H1 (cell line): ENCODE measurements around the gene CYP2F1. TPM values are rescaled to one million over a fixed set of nuclear protein-coding genes. Genes with fewer than 3 reads are reported as not detected.

Experiments used
- CBX5 ChIP-seq: fragments of 300-800, 300-1000 bp; sonication (generic); IDR thresholded peaks from 2 replicates; pipeline ENCODE4 v1.7.1; 2016; ENCODE audit warnings: antibody characterized with exemption, low read length, low read depth
- CHD2 ChIP-seq: IDR thresholded peaks from 2 replicates; pipeline ENCODE4 v1.6.1; 2012; ENCODE audit warnings: low read length, improper control_type of control experiment
- PHF8 ChIP-seq: fragments of 200-600 bp; sonication (generic); conservative IDR thresholded peaks from 2 replicates; pipeline ENCODE4 v1.7.1; 2012; ENCODE audit warnings: low read depth, mild to moderate bottlenecking, inconsistent platforms, low read length, moderate library complexity
- SIX5 ChIP-seq: IDR thresholded peaks from 2 replicates; pipeline ENCODE4 v1.6.1; 2011; ENCODE audit warnings: mild to moderate bottlenecking, low read depth, low read length
- SP1 ChIP-seq: IDR thresholded peaks from 2 replicates; pipeline ENCODE4 v1.6.1; 2011; ENCODE audit warnings: low read depth, low read length
- polyA plus RNA-seq, 7 experiments: library from polyadenylated mRNA; depleted of rRNA in 3 of 7; stranded (reverse) in 5 of 7; unstranded in 2 of 7; fragments of >200 nt in 5 of 7; fragments of 200-250 nt in 2 of 7; gene quantifications; 1 replicate in 5 of 7; 2 replicates in 1 of 7; 4 replicates in 1 of 7; pipeline versions ENCODE4 v1.2.1 to v1.2.3, GENCODE V29; 2011 to 2013; ENCODE audit warnings: missing spikeins in 2 of 7, mixed read lengths in 2 of 7
- total RNA-seq: library from RNA; stranded (reverse); fragmentation: NEBNext Ultra II Directional; extraction: Animal tissue kit (Norgen Biotek cat#: 25700); gene quantifications from 2 replicates; pipeline ENCODE4 v1.2.1, GENCODE V29; 2021
- TF ChIP-seq, protein P1 (sequence below): IDR thresholded peaks from 2 replicates; pipeline ENCODE4 v1.6.1; 2011; ENCODE audit warnings: low read length, improper control_type of control experiment
- TF ChIP-seq, protein P2 (sequence below): IDR thresholded peaks from 2 replicates; pipeline ENCODE4 v1.6.1; 2012; ENCODE audit warnings: inconsistent platforms

The CYP2F1 gene
- total and polyA plus RNA-seq, 2 of the 8 experiments (the other 6 are each of a cell fraction or from before 2014, with no cell fraction given), result 0.17 TPM; not detected in 1

DNA sequence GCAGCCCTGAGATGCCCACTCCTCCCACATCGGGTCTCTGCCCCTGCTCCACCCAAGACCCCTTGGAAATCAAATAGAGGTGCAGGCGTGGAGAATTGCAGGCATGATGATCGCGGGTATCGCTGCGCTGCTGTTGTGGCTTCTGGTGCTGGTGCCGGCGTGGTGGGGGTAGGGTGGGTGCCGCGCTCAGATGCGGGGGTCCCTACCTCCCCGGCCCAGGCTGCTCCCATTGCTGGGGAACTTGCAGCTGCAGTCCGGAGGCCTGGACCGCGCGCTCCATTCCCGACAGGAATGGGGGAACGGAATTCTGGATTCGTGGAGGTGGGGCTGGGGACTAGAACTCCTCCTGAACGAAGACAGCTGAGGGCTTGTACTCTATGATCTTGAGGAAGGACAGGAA lies 20.4 kb downstream of the CYP2F1 start (continued):
- TF ChIP-seq PHF8, result no peak
- TF ChIP-seq CBX5, result no peak
- TF ChIP-seq, protein P1, sequence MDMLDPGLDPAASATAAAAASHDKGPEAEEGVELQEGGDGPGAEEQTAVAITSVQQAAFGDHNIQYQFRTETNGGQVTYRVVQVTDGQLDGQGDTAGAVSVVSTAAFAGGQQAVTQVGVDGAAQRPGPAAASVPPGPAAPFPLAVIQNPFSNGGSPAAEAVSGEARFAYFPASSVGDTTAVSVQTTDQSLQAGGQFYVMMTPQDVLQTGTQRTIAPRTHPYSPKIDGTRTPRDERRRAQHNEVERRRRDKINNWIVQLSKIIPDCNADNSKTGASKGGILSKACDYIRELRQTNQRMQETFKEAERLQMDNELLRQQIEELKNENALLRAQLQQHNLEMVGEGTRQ, result no peak
- TF ChIP-seq, protein P2, sequence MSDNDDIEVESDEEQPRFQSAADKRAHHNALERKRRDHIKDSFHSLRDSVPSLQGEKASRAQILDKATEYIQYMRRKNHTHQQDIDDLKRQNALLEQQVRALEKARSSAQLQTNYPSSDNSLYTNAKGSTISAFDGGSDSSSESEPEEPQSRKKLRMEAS, result no peak
- no peak for TF ChIP-seq CHD2
- TF ChIP-seq SP1, result no peak
- TF ChIP-seq SIX5, result no peak
